ENCODE results near the gene SOHLH1. TPM values are rescaled to one million over a fixed set of nuclear protein-coding genes. Genes with fewer than 3 reads are reported as not detected.

The SOHLH1 gene
- polyA plus RNA-seq, 1 experiment: not detected

DNA sequence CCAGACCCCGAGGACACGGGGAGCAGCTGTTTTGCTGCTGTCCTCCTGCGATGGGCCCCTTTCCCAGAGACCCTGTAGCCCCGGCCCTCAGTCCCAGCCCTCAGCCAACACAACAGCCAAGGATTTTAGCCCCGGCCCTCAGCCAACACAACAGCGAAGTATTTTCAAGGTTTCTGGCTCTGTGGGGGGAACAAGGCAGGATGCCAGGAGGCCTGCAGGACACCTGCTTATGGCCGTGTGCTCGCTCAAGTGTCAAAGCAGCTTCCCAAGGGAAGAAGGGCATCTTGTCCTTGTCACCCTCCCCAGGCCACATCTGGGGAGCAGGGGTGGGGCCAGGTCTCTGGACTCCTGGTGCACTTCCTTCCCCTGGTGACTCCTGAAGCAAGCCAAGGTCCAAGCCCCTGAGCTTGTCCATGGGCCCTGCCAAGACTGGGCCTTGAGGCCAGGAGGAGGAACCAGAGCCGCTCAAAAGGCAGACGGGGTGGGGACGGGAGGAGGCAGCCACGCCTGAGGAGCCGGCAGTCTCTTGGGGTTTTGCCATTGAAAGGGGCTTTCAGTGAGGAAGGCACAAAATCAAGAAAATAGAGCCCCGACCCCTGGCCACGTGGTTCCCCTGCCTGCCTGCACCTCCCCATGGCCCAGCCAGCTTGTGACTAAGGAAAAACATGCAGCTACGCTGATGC is 13.5 kb upstream of the SOHLH1 start:
- ChIA-PET POLR2A (no interaction called here), CTCF (no interaction called here)
- DNase-seq (ENCODE audit: low read depth): no peak
- no peak overlapping the region for H3K4me3 ChIP-seq (ENCODE audit: low read depth, low read length)
- H3K36me3 ChIP-seq (ENCODE audit: control insufficient read depth, insufficient read depth, low read length): no peaks in the 10 kb centered on the region
- TF ChIP-seq, protein P1, sequence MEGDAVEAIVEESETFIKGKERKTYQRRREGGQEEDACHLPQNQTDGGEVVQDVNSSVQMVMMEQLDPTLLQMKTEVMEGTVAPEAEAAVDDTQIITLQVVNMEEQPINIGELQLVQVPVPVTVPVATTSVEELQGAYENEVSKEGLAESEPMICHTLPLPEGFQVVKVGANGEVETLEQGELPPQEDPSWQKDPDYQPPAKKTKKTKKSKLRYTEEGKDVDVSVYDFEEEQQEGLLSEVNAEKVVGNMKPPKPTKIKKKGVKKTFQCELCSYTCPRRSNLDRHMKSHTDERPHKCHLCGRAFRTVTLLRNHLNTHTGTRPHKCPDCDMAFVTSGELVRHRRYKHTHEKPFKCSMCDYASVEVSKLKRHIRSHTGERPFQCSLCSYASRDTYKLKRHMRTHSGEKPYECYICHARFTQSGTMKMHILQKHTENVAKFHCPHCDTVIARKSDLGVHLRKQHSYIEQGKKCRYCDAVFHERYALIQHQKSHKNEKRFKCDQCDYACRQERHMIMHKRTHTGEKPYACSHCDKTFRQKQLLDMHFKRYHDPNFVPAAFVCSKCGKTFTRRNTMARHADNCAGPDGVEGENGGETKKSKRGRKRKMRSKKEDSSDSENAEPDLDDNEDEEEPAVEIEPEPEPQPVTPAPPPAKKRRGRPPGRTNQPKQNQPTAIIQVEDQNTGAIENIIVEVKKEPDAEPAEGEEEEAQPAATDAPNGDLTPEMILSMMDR (IDR thresholded peaks at IDR 0.05; ENCODE audit: insufficient read depth, low read depth, low read length): no peak
- H3K27me3 ChIP-seq (ENCODE audit: control insufficient read depth, insufficient read depth, low read length): peaks cover 9% of the 10 kb centered on the region

GRCh38 chr9:135711881-135712280 is 12.6 kb upstream of the SOHLH1 start:
- ChIA-PET CTCF (no interaction called here), POLR2A (no interaction called here)
- H3K4me3 ChIP-seq (ENCODE audit: low read depth, low read length): no peak overlapping the region
- no peak for DNase-seq (ENCODE audit: low read depth)
- peaks cover 9% of the 10 kb centered on the region for H3K27me3 ChIP-seq (ENCODE audit: control insufficient read depth, insufficient read depth, low read length)
- TF ChIP-seq, protein P1 (IDR thresholded peaks at IDR 0.05; ENCODE audit: insufficient read depth, low read depth, low read length): no peak
- no peaks in the 10 kb centered on the region for H3K36me3 ChIP-seq (ENCODE audit: control insufficient read depth, insufficient read depth, low read length)

DNA sequence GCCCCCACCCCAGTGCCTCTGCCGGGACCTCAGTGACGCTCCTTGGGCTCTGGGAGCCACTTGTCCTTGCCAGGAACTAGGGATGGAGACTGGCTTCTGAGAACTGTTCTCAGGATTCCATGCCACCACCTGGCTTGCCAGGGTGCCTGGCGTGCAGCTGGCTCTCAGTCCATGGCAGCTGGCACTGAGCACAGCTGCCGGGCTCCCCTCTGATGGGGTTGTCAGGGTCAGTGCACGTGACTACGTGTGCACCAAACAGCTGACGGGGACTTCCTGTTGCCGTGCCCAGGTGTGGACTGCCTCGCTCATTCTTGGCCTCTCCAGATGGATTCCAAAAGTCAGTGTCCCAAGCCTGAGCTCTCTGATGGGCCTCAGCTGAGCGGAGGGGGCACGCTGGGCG is 12.1 kb upstream of the SOHLH1 start:
- Histone ChIP-seq H3K4me3 (ENCODE audit: low read depth, low read length) (no peak overlapping the region), H3K36me3 (ENCODE audit: control insufficient read depth, insufficient read depth, low read length) (no peaks in the 10 kb centered on the region), H3K27me3 (ENCODE audit: control insufficient read depth, insufficient read depth, low read length) (peaks cover 9% of the 10 kb centered on the region)
- CTCF ChIA-PET: no interaction called here
- no peak for DNase-seq (ENCODE audit: low read depth)
- TF ChIP-seq, protein P1 (IDR thresholded peaks at IDR 0.05; ENCODE audit: insufficient read depth, low read depth, low read length): no peak
- POLR2A ChIA-PET: no interaction called here

DNA sequence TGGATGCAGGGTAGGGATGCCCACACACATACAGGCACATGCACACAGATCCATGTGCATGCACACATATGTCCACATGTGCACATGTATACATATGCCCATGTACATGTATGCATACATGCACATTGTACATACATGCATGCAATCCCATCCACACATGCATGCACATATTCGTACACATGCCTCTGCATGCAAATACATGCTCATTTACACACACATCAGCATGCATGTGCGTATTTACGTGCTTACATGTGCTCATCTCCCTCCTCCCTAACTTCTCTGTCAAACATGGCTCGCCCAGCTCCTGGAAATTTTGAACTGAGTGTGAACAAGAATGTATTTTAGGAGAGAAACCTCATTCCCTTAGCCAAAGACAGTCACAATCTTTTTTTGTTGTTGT is 8.9 kb upstream of the SOHLH1 start:
- ChIA-PET CTCF (no interaction called here), POLR2A (no interaction called here)
- Histone ChIP-seq H3K4me3 (ENCODE audit: low read depth, low read length) (no peak overlapping the region), H3K36me3 (ENCODE audit: control insufficient read depth, insufficient read depth, low read length) (no peaks in the 10 kb centered on the region), H3K27me3 (ENCODE audit: control insufficient read depth, insufficient read depth, low read length) (peaks cover 5% of the 10 kb centered on the region)
- TF ChIP-seq, protein P1 (IDR thresholded peaks at IDR 0.05; ENCODE audit: insufficient read depth, low read depth, low read length): no peak
- DNase-seq (ENCODE audit: low read depth): no peak

- H3K36me3 ChIP-seq (ENCODE audit: control insufficient read depth, insufficient read depth, low read length): no peaks in the 10 kb centered on the region
- DNase-seq (ENCODE audit: low read depth): no peak
- ChIA-PET CTCF (no interaction called here), POLR2A (no interaction called here)
- TF ChIP-seq, protein P1 (IDR thresholded peaks at IDR 0.05; ENCODE audit: insufficient read depth, low read depth, low read length): no peak
- peaks cover 3% of the 10 kb centered on the region; the same call in 1 of the 2 replicates for H3K27me3 ChIP-seq (ENCODE audit: control insufficient read depth, insufficient read depth, low read length)
- H3K4me3 ChIP-seq (ENCODE audit: low read depth, low read length): no peak overlapping the region
Observed at GRCh38 chr9:135707252-135708138, 8.2 kb upstream of the SOHLH1 start.

Measured in BJ (cell line).